C4-2B (cell line): ENCODE results near the gene SLC11A2.

ENCODE experiments used
- H3K27ac ChIP-seq: fragments of 450-650 bp; 2 replicates; pipeline ENCODE4 v1.5.1; 2017
- CTCF ChIP-seq: fragments of 450-650 bp; conservative IDR thresholded peaks from 2 replicates; pipeline ENCODE4 v1.5.1; 2017; ENCODE audit warnings: mild to moderate bottlenecking
- ZFX ChIP-seq: fragments of 450-650 bp; IDR thresholded peaks from 2 replicates; pipeline ENCODE4 v1.6.1; 2017

The SLC11A2 gene

DNA sequence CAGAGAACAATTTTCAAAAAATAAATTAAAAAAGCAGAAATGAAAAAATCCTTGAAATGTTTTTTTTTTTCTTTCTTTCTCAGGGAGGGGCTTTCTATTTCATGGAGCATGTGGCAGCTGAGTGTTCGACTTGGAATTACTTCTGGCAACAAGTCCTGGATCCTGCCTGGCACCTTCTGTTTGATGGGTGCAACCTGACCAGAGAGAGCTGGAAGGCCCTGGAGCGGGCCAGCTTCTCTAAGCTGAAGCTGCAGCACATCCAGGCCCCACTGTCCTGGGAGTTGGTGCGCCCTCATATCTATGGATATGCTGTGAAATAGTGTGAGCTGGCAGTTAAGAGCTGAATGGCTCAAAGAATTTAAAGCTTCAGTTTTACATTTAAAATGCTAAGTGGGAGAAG lies 96.4 kb downstream of the SLC11A2 start:
- TF ChIP-seq CTCF (no peak), ZFX (no peak)
- no peak overlapping the region for H3K27ac ChIP-seq
